HG02938 (cell line): ENCODE measurements around the gene PEX1.
"Not testable (repeated sequence)": the region's sequence is repeated elsewhere in the genome, so short reads cannot be mapped to it uniquely, and the experiment has no call there.

Experiments
- ATAC-seq: cut with Tn5 transposase; IDR thresholded peaks from one replicate; pipeline ENCODE4 v1.9.1; 2021; ENCODE audit warnings: mild to moderate bottlenecking, moderate library complexity; ENCODE audit not compliant: unreplicated experiment

The PEX1 gene

GRCh38 chr7:92461027-92462003 is 67.0 kb downstream of the PEX1 start:
- peak; percentile 74 for ATAC-seq

DNA sequence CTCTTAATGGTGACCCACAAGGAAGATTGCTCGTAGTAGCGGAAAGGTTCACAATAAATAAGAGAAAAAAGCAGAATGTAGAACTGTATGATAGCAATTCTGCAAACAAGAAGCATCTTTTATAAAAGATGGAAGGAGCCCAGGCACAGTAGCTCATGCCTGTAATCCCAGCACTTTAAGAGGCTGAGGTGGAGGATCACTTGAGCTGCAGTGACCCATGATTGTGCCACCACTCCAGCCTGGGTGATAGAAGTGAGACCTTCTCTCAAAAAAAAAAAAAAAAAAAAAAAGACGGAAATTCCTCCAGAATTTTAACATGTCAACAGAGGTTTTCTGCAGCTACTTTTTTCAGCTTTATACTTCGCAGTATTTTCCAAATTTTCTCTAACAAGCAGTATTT is 67.8 kb downstream of the PEX1 start:
- ATAC-seq: no peak

GRCh38 chr7:92460109-92460508 is 68.2 kb downstream of the PEX1 start:
- no peak for ATAC-seq

- ATAC-seq: no peak
Measured at GRCh38 chr7:92456236-92456635, 72.1 kb downstream of the PEX1 start.

DNA sequence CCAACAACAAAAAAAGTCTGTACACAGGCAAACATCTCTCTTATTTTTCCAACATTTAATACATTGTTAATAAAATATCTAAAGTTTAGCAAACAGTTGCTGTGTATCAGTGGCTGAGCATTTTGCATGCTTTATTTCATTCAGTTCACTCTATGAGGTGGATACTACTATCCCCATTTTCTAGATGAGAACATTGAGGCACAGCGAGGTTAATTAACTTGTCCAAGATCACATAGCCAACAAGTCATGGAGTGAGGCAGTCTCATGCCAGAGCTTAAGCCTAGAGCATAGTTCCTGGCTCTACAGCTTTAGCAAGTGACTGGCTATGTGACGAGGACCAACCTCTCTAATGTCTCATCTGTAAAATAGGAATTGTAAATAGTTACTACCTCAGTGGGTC is 76.7 kb downstream of the PEX1 start:
- ATAC-seq: no peak

DNA sequence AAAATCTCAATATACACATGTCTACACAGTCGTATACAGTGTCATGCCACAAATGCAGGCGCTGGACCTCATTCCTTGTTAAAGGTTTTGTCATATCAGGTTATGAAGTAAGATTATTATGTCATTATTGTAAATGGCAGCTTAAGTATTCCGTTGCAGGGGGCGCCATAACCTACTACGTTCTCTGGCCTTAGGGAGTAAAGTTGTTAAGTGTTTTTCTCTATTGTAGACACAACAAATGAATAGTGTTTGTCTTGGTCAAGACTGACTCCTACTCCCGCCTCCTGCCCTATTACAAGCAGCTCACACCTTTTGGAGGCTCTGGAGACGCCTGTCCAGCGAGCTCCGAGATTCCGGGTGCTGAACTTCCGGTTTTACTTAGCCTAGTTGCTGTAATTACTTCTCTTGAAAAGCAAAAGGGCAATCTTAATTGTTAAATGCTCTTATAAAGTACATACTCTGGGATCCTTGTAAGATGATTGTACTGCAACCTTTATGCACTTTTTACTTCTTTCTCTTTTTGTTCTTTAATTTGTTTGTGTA is 80.0 kb downstream of the PEX1 start:
- peak; percentile 39 for ATAC-seq

DNA sequence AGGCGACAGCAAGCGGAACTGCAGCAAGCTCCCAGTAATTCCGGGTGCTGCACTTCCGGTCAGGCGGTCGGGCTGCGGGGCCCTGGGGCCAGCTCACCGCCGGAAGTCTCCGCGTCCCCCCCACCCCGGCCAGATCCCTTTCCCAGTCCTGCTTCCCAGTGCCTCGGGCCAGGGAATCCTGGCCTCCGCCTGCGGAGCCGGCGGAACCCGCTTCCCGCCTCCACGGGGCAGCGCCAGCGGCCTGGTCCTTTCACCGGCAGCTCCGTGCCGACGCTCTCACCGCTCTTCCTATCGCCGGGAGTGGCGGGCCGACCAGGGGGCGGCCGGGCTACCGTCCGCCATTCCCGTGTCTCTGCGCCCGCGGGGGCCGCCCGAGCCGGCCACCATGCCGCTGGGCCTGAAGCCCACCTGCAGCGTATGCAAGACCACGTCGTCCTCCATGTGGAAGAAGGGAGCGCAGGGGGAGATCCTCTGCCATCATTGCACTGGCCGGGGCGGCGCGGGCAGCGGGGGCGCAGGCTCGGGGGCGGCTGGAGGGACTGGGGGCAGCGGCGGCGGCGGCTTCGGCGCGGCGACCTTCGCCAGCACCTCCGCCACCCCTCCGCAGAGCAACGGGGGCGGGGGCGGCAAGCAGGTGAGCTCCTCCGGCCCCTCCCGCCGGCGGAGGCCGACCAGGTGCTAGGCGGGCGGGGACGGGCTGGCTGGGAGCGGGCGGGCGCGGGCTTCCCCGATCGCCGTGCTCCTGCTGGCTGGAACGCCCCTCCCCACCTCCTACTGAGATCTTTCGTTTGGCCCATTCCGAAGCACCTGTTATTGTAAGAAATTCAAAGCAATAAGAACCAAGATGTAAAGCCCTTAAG is 80.7 kb downstream of the PEX1 start, which contains the start of gene GATAD1:
Gene GATAD1, plus strand, starts transcription at position 138 of the 860 bp plus-strand sequence. Its CDS starts 248 bp downstream, at position 386.
- peak; percentile 89 for ATAC-seq

GRCh38 chr7:92446869-92447344 is 81.4 kb downstream of the PEX1 start:
- no peak for ATAC-seq

GRCh38 chr7:92442720-92443119 is 85.6 kb downstream of the PEX1 start:
- not testable (repeated sequence) for ATAC-seq

DNA sequence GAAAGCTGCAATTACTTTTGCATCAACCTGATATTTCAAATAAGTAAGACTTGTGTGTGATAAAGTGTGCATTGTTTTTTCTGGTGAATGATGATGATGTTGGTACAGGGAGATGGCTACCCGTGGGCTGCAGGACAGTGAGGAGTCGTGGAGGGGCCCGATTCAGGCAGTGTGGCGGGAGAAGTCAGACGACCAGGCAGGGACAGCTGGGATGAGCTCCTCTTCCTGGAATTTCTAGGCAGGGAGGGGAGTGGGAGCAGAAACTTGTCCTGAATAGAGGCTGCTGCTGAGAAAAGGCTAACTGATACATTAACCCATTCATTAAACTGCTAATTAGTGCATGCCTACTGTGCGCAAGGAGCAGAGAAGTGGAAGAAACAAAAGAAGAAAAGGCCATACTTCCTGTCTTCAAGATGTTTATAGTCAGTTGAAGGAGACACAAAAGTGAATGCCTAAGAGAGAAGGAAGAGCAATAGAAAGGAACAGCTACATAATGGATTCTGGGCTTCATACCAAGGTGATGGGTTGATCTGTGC is 90.3 kb downstream of the PEX1 start:
- no peak for ATAC-seq
